ENCODE measurements around the gene RPS6KB1. TPM values are rescaled to one million over a fixed set of nuclear protein-coding genes. Genes with fewer than 3 reads are reported as not detected.

Gene RPS6KB1
- total and polyA plus RNA-seq, 10 of the 15 experiments (the other 5 are each of a cell fraction or from before 2014, with no cell fraction given): 6.6 to 33.2 (median 26.0) TPM

DNA sequence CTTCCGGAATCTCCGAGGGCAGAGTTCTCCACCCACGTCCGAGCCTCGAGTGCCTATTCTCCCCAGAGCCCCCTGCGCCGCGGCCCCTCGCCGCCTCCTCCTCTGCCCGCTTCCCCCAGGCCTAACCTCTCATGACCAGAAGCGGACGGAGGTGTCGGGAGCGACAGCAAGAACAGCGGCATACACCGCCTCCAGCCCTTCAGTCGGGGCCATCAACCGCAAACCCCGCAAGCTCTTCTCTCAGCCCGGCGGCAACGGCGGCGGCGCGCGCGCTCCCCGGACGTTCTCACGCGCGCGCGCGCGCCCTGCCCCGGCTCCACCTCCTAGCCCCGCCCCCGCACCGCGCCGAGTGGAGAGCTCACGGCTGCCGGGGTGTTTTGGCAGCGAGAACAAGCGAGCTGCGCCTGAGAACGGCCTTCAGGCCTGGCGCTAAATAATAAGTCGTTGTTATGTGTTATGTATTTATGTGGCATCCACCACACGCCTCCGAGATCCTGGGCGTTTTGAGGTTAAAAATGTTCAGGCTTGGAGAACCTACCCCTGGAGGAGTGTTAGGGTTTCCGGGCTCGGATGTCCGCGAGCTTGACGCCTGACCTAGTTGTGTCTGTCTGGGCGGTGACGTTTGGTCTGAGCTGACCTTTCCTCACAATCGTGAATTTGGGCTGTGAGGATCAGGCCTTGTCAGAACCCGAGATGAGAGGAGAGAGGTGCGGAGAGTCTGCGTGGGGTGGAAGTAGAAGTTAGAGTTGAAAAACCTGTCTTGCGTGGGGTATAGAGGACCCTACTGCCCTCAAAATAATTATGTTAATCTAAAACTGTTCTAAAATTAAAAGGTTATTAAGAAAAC, 71.8 kb downstream of the RPS6KB1 start, which contains the start of gene RNFT1 (continued):
- no peak for TF ChIP-seq MEF2A (IDR thresholded peaks at IDR 0.05; ENCODE audit: insufficient read depth, low read depth, low read length)
- TF ChIP-seq ZNF217 (IDR thresholded peaks at IDR 0.05): no peak
- TF ChIP-seq, protein P1, sequence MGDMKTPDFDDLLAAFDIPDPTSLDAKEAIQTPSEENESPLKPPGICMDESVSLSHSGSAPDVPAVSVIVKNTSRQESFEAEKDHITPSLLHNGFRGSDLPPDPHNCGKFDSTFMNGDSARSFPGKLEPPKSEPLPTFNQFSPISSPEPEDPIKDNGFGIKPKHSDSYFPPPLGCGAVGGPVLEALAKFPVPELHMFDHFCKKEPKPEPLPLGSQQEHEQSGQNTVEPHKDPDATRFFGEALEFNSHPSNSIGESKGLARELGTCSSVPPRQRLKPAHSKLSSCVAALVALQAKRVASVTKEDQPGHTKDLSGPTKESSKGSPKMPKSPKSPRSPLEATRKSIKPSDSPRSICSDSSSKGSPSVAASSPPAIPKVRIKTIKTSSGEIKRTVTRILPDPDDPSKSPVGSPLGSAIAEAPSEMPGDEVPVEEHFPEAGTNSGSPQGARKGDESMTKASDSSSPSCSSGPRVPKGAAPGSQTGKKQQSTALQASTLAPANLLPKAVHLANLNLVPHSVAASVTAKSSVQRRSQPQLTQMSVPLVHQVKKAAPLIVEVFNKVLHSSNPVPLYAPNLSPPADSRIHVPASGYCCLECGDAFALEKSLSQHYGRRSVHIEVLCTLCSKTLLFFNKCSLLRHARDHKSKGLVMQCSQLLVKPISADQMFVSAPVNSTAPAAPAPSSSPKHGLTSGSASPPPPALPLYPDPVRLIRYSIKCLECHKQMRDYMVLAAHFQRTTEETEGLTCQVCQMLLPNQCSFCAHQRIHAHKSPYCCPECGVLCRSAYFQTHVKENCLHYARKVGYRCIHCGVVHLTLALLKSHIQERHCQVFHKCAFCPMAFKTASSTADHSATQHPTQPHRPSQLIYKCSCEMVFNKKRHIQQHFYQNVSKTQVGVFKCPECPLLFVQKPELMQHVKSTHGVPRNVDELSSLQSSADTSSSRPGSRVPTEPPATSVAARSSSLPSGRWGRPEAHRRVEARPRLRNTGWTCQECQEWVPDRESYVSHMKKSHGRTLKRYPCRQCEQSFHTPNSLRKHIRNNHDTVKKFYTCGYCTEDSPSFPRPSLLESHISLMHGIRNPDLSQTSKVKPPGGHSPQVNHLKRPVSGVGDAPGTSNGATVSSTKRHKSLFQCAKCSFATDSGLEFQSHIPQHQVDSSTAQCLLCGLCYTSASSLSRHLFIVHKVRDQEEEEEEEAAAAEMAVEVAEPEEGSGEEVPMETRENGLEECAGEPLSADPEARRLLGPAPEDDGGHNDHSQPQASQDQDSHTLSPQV (IDR thresholded peaks at IDR 0.05): no peak
- no peak for TF ChIP-seq TCF7 (IDR thresholded peaks at IDR 0.05; ENCODE audit: borderline replicate concordance)
- peak in 1 of 2 experiments; percentile 66; a peak in 1 of 4 replicates for TF ChIP-seq ETV6 (conservative IDR thresholded peaks at IDR 0.05 in 1 of 2, IDR thresholded peaks at IDR 0.05 in 1 of 2; ENCODE audit: borderline replicate concordance in 1 of 2, low read depth in 1 of 2)
- peak; percentile 78 for TF ChIP-seq RUNX3 (IDR thresholded peaks at IDR 0.05; ENCODE audit: low read length)
- TF ChIP-seq, protein P2, sequence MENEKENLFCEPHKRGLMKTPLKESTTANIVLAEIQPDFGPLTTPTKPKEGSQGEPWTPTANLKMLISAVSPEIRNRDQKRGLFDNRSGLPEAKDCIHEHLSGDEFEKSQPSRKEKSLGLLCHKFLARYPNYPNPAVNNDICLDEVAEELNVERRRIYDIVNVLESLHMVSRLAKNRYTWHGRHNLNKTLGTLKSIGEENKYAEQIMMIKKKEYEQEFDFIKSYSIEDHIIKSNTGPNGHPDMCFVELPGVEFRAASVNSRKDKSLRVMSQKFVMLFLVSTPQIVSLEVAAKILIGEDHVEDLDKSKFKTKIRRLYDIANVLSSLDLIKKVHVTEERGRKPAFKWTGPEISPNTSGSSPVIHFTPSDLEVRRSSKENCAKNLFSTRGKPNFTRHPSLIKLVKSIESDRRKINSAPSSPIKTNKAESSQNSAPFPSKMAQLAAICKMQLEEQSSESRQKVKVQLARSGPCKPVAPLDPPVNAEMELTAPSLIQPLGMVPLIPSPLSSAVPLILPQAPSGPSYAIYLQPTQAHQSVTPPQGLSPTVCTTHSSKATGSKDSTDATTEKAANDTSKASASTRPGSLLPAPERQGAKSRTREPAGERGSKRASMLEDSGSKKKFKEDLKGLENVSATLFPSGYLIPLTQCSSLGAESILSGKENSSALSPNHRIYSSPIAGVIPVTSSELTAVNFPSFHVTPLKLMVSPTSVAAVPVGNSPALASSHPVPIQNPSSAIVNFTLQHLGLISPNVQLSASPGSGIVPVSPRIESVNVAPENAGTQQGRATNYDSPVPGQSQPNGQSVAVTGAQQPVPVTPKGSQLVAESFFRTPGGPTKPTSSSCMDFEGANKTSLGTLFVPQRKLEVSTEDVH (IDR thresholded peaks at IDR 0.05; ENCODE audit: low read depth, partially characterized antibody): no peak
- TF ChIP-seq, protein P3, sequence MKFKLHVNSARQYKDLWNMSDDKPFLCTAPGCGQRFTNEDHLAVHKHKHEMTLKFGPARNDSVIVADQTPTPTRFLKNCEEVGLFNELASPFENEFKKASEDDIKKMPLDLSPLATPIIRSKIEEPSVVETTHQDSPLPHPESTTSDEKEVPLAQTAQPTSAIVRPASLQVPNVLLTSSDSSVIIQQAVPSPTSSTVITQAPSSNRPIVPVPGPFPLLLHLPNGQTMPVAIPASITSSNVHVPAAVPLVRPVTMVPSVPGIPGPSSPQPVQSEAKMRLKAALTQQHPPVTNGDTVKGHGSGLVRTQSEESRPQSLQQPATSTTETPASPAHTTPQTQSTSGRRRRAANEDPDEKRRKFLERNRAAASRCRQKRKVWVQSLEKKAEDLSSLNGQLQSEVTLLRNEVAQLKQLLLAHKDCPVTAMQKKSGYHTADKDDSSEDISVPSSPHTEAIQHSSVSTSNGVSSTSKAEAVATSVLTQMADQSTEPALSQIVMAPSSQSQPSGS (IDR thresholded peaks at IDR 0.05; ENCODE audit: low read length): no peak
- TF ChIP-seq HDAC6 (IDR thresholded peaks at IDR 0.05; ENCODE audit: unreplicated experiment): no peak
- TF ChIP-seq, protein P4, sequence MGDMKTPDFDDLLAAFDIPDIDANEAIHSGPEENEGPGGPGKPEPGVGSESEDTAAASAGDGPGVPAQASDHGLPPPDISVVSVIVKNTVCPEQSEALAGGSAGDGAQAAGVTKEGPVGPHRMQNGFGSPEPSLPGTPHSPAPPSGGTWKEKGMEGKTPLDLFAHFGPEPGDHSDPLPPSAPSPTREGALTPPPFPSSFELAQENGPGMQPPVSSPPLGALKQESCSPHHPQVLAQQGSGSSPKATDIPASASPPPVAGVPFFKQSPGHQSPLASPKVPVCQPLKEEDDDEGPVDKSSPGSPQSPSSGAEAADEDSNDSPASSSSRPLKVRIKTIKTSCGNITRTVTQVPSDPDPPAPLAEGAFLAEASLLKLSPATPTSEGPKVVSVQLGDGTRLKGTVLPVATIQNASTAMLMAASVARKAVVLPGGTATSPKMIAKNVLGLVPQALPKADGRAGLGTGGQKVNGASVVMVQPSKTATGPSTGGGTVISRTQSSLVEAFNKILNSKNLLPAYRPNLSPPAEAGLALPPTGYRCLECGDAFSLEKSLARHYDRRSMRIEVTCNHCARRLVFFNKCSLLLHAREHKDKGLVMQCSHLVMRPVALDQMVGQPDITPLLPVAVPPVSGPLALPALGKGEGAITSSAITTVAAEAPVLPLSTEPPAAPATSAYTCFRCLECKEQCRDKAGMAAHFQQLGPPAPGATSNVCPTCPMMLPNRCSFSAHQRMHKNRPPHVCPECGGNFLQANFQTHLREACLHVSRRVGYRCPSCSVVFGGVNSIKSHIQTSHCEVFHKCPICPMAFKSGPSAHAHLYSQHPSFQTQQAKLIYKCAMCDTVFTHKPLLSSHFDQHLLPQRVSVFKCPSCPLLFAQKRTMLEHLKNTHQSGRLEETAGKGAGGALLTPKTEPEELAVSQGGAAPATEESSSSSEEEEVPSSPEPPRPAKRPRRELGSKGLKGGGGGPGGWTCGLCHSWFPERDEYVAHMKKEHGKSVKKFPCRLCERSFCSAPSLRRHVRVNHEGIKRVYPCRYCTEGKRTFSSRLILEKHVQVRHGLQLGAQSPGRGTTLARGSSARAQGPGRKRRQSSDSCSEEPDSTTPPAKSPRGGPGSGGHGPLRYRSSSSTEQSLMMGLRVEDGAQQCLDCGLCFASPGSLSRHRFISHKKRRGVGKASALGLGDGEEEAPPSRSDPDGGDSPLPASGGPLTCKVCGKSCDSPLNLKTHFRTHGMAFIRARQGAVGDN (IDR thresholded peaks at IDR 0.05): peak; percentile 63; the same call in 1 of the 2 replicates
- TF ChIP-seq, protein P5, sequence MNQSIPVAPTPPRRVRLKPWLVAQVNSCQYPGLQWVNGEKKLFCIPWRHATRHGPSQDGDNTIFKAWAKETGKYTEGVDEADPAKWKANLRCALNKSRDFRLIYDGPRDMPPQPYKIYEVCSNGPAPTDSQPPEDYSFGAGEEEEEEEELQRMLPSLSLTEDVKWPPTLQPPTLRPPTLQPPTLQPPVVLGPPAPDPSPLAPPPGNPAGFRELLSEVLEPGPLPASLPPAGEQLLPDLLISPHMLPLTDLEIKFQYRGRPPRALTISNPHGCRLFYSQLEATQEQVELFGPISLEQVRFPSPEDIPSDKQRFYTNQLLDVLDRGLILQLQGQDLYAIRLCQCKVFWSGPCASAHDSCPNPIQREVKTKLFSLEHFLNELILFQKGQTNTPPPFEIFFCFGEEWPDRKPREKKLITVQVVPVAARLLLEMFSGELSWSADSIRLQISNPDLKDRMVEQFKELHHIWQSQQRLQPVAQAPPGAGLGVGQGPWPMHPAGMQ (IDR thresholded peaks at IDR 0.05; ENCODE audit: borderline replicate concordance): peak; percentile 50; the same call in 1 of the 2 replicates
- TF ChIP-seq EGR1 (IDR thresholded peaks at IDR 0.05; ENCODE audit: borderline replicate concordance in 1 of 2, low read depth in 2 of 2, low read length in 2 of 2): peak; percentile 57 to 96
- TF ChIP-seq STAT3 (IDR thresholded peaks at IDR 0.05; ENCODE audit: low read depth, low read length): no peak
- TF ChIP-seq SP1 (IDR thresholded peaks at IDR 0.05; ENCODE audit: low read depth, low read length): peak; percentile 42

Data from GM12878 (cell line).